DOHH2 (cell line): ENCODE results near the gene NCLN.
A peak's percentile ranks its signal among the peaks of the same experiment; 100 is the strongest.

ENCODE experiments used
- H3F3A ChIP-seq: fragments of 200-600 bp; sonication (generic), shearing (Covaris generic); 2 replicates; pipeline ENCODE4 v1.6.0; 2016; ENCODE audit warnings: antibody characterized with exemption, mild to moderate bottlenecking; ENCODE audit not compliant: control insufficient read depth, insufficient read depth
- H3K27ac ChIP-seq: fragments of 200-600 bp; sonication (generic); 2 replicates; pipeline ENCODE4 v1.5.1; 2014; ENCODE audit warnings: low read depth, mild to moderate bottlenecking, low read length, moderate library complexity
- H3K27me3 ChIP-seq: fragments of 200-600 bp; sonication (generic); 2 replicates; pipeline ENCODE4 v1.6.1; 2014; ENCODE audit warnings: mild to moderate bottlenecking, low read length, mixed read lengths; ENCODE audit not compliant: control insufficient read depth
- H3K36me3 ChIP-seq: fragments of 200-600 bp; sonication (generic); 2 replicates; pipeline ENCODE4 v1.6.1; 2014; ENCODE audit warnings: mild to moderate bottlenecking, low read length, moderate library complexity, mixed read lengths; ENCODE audit not compliant: control insufficient read depth
- H3K4me1 ChIP-seq: fragments of 200-600 bp; sonication (generic); 2 replicates; pipeline ENCODE4 v1.6.1; 2014; ENCODE audit warnings: mild to moderate bottlenecking, low read length, mixed read lengths; ENCODE audit not compliant: control insufficient read depth
- H3K4me2 ChIP-seq: fragments of 200-600 bp; sonication (generic); 2 replicates; pipeline ENCODE4 v1.6.0; 2014; ENCODE audit warnings: mild to moderate bottlenecking, low read length, moderate library complexity
- H3K4me3 ChIP-seq: fragments of 200-600 bp; sonication (generic); 2 replicates; pipeline ENCODE4 v1.5.1; 2014; ENCODE audit warnings: mild to moderate bottlenecking, low read length, mixed read lengths
- H3K79me2 ChIP-seq: fragments of 200-600 bp; sonication (generic); 2 replicates; pipeline ENCODE4 v1.6.1; 2014; ENCODE audit warnings: mild to moderate bottlenecking, low read length, mixed read lengths; ENCODE audit not compliant: control insufficient read depth
- H3K9me2 ChIP-seq: fragments of 200-600 bp; sonication (generic); replicated peaks from 2 replicates; pipeline ENCODE4 v1.6.1; 2014; ENCODE audit warnings: mild to moderate bottlenecking, low read length, mixed read lengths; ENCODE audit not compliant: control insufficient read depth
- H3K9me3 ChIP-seq: fragments of 200-600 bp; sonication (generic); 2 replicates; pipeline ENCODE4 v1.6.1; 2014; ENCODE audit warnings: antibody characterized with exemption, low read length, mixed read lengths; ENCODE audit not compliant: control insufficient read depth, insufficient read depth
- H4K20me1 ChIP-seq: fragments of 200-600 bp; sonication (generic); 2 replicates; pipeline ENCODE4 v1.6.0; 2014; ENCODE audit warnings: low read depth, mild to moderate bottlenecking, antibody characterized with exemption, low read length, moderate library complexity; ENCODE audit not compliant: control insufficient read depth, insufficient read depth
- EZH2phosphoT487 ChIP-seq: fragments of 200-600 bp; sonication (generic); IDR thresholded peaks from 2 replicates; pipeline ENCODE4 v1.6.1; 2017; ENCODE audit warnings: borderline replicate concordance, mild to moderate bottlenecking, antibody characterized with exemption, low read length, moderate library complexity, mixed read lengths
- TF ChIP-seq, protein P1 (sequence below): fragments of 200-600 bp; sonication (generic); IDR thresholded peaks from one replicate; pipeline ENCODE4 v1.5.1; 2014; ENCODE audit warnings: antibody characterized with exemption, mild to moderate bottlenecking, low read depth, low read length; ENCODE audit not compliant: poor library complexity, severe bottlenecking

NCLN gene

DNA sequence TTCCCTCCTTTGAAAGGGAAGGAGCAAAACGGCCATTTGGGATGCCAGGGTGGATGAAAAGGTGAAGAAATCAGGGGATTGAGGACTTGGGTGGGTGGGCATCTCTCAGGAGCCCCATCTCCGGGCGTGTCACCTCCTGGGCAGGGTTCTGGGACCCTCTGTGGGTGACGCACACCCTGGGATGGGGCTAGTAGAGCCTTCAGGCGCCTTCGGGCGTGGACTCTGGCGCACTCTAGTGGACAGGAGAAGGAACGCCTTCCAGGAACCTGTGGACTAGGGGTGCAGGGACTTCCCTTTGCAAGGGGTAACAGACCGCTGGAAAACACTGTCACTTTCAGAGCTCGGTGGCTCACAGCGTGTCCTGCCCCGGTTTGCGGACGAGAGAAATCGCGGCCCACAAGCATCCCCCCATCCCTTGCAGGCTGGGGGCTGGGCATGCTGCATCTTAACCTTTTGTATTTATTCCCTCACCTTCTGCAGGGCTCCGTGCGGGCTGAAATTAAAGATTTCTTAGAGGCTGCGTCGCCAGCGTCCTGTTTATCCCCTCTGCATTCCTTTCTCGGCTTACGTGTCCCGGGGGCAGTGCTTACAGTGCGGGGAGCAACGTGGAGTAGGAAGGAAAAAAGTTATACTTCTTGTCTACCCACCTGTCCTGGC lies 22.4 kb upstream of the NCLN start:
- peak overlapping the region; percentile 47; the same call in 1 of the 2 replicates for H3K4me2 ChIP-seq
- H3K9me2 ChIP-seq, result no peaks in the 10 kb centered on the region

DNA sequence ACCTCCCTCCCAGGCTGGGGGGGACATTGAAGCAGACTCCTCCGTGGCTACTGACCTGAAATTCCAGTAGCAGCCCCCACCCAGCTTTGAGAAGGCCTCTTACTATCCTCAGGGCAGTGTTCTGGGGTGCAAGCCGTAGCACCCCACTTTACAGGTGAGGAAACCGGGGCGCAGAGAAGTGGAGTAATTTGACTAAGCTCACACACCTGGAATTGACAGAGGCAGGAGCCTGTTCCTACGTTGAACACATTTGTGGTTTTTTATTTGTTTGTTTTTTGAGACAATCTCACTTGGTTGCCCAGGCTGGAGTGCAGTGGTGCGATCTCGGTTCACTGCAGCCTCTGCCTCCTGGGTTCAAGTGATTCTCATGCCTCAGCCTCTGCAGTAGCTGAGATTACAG lies 21.8 kb upstream of the NCLN start:
- Histone ChIP-seq H3K4me1 (peaks cover 15% of the 10 kb centered on the region), H3F3A (no peaks in the 10 kb centered on the region), H3K4me3 (no peak overlapping the region), H3K36me3 (no peaks in the 10 kb centered on the region), H3K9me3 (no peaks in the 10 kb centered on the region), H4K20me1 (no peaks in the 10 kb centered on the region), H3K9me2 (no peaks in the 10 kb centered on the region), H3K79me2 (no peaks in the 10 kb centered on the region), H3K27me3 (peaks cover 12% of the 10 kb centered on the region), H3K4me2 (0 out of 2 replicates have a peak overlapping the region, but pooled peaks have one; percentile 47), H3K27ac (no peak overlapping the region)
- TF ChIP-seq EZH2phosphoT487, result no peak
- TF ChIP-seq, protein P1, sequence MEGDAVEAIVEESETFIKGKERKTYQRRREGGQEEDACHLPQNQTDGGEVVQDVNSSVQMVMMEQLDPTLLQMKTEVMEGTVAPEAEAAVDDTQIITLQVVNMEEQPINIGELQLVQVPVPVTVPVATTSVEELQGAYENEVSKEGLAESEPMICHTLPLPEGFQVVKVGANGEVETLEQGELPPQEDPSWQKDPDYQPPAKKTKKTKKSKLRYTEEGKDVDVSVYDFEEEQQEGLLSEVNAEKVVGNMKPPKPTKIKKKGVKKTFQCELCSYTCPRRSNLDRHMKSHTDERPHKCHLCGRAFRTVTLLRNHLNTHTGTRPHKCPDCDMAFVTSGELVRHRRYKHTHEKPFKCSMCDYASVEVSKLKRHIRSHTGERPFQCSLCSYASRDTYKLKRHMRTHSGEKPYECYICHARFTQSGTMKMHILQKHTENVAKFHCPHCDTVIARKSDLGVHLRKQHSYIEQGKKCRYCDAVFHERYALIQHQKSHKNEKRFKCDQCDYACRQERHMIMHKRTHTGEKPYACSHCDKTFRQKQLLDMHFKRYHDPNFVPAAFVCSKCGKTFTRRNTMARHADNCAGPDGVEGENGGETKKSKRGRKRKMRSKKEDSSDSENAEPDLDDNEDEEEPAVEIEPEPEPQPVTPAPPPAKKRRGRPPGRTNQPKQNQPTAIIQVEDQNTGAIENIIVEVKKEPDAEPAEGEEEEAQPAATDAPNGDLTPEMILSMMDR, result no peak

More for the DNA sequence above, 22.4 kb upstream of the NCLN start:
- Histone ChIP-seq H3K27ac (no peak overlapping the region), H3K36me3 (no peaks in the 10 kb centered on the region), H3K4me1 (peaks cover 15% of the 10 kb centered on the region), H3K27me3 (peaks cover 12% of the 10 kb centered on the region), H3F3A (0 out of 2 replicates have a peak, but pooled peaks cover under 1% of the 10 kb centered on the region), H3K79me2 (no peaks in the 10 kb centered on the region), H3K9me3 (no peaks in the 10 kb centered on the region), H3K4me3 (0 out of 2 replicates have a peak overlapping the region, but pooled peaks have one; percentile 22), H4K20me1 (no peaks in the 10 kb centered on the region)
- no peak for TF ChIP-seq EZH2phosphoT487
- TF ChIP-seq, protein P1, result peak; percentile 93

DNA sequence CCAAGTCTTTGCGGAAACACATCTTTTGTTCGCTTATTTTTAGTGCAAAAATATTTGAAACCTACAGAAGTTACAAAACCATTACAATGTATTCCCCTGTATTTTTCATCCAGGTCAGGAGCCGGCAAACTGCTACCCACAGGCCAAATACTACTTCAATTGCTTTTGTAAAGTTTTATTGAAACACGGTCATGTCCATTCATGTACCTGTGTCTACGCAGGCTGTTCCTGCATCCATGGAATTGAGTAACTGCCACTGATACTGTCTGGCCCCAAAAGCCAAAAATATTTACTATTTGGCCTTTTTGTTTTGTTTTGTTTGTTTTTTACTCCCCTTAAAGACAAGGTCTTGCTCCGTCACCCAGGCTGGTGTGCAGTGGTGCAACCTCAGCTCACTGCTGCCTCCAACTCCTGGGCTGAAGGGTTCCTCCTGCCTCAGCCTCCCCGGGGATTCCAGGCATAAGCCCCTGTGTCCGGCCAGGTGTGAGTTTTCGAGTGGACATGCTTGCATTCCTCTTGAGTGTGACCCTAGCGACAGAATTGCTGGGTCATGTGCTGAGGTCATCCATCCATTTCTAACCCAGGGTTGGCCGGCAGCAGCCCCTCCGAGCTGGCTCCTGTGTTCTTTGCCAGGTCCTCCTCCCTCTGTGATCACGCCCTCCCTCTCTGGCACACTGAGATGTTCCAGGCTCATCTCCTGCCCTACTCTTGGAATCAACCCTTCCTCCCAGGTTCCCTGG lies 18.0 kb upstream of the NCLN start:
- Histone ChIP-seq H3K27me3 (peaks cover 30% of the 10 kb centered on the region), H3F3A (peaks cover 3% of the 10 kb centered on the region; the same call in 1 of the 2 replicates), H3K36me3 (no peaks in the 10 kb centered on the region), H3K27ac (no peak overlapping the region), H3K9me2 (no peaks in the 10 kb centered on the region), H3K4me3 (no peak overlapping the region), H3K4me1 (peaks cover 17% of the 10 kb centered on the region), H4K20me1 (no peaks in the 10 kb centered on the region), H3K9me3 (no peaks in the 10 kb centered on the region), H3K79me2 (no peaks in the 10 kb centered on the region), H3K4me2 (no peak overlapping the region)
- TF ChIP-seq, protein P1, result no peak
- TF ChIP-seq EZH2phosphoT487, result no peak
